IMR-90 (cell line): ENCODE measurements around the gene RNU6-1. TPM values are rescaled to one million over a fixed set of nuclear protein-coding genes. Genes with fewer than 3 reads are reported as not detected.

Source experiments
- ATAC-seq: fragments of 200-7000 bp; cut with Tn5 transposase; 2 replicates; pipeline ENCODE4 v1.9.1; 2020; ENCODE audit warnings: low read depth, mild to moderate bottlenecking, moderate library complexity
- BruUV-seq: library from RNA; stranded (reverse); fragments of 400-500 nt; replicated peaks from 2 replicates; lab custom pipeline; 2021; lab: Mats Ljungman, UMichigan
- CTCF ChIA-PET: fragments of 300-600 bp; formaldehyde crosslinking; extraction: SDS; loops from one replicate; lab custom pipeline; 2021; ENCODE audit warnings: antibody characterized with exemption; lab: Yijun Ruan, JAX
- POLR2A ChIA-PET: fragments of 300-600 bp; sonication (Branson Sonifier 250); formaldehyde crosslinking; loops from one replicate; lab custom pipeline; 2022; ENCODE audit warnings: antibody characterized with exemption; ENCODE audit not compliant: unreplicated experiment; lab: Charles Lee
- DNase-seq: peaks from one replicate; pipeline ENCODE4 v3.0.0; 2013
- H2AFZ ChIP-seq: replicated peaks from 2 replicates; pipeline ENCODE3; 2013; ENCODE audit warnings: low read length, mild to moderate bottlenecking; ENCODE audit not compliant: poor library complexity
- H2AK5ac ChIP-seq: 2 replicates; pipeline ENCODE4 v1.6.1; 2013; ENCODE audit warnings: low read depth, low read length, inconsistent platforms
- H2AK9ac ChIP-seq: replicated peaks from 2 replicates; pipeline ENCODE3; 2013; ENCODE audit warnings: mild to moderate bottlenecking, low read depth, low read length, moderate library complexity; ENCODE audit not compliant: poor library complexity
- H2BK120ac ChIP-seq: 2 replicates; pipeline ENCODE4 v1.6.1; 2013; ENCODE audit warnings: low read depth, low read length, inconsistent platforms
- H2BK15ac ChIP-seq: 3 replicates; pipeline ENCODE4 v1.6.1; 2013; ENCODE audit warnings: low read depth, low read length, inconsistent platforms
- H2BK20ac ChIP-seq: 2 replicates; pipeline ENCODE4 v1.6.1; 2013; ENCODE audit warnings: low read depth, mild to moderate bottlenecking, inconsistent platforms, low read length, moderate library complexity
- H2BK5ac ChIP-seq: 2 replicates; pipeline ENCODE4 v1.6.1; 2013; ENCODE audit warnings: mild to moderate bottlenecking, low read depth, low read length, inconsistent platforms; ENCODE audit not compliant: poor library complexity, severe bottlenecking
- H3K14ac ChIP-seq: replicated peaks from 2 replicates; pipeline ENCODE4 v1.6.1; 2013; ENCODE audit warnings: low read depth, low read length, inconsistent platforms
- H3K18ac ChIP-seq: 2 replicates; pipeline ENCODE4 v1.6.1; 2013; ENCODE audit warnings: low read depth, low read length, control low read depth
- H3K23ac ChIP-seq: 2 replicates; pipeline ENCODE4 v1.6.1; 2013; ENCODE audit warnings: low read depth, low read length, inconsistent platforms
- H3K27ac ChIP-seq: 2 replicates; pipeline ENCODE4 v1.5.1; 2013; ENCODE audit warnings: mild to moderate bottlenecking, control low read depth, low read length; ENCODE audit not compliant: insufficient read depth
- H3K27me3 ChIP-seq: 2 replicates; pipeline ENCODE4 v1.6.1; 2013; ENCODE audit warnings: low read length; ENCODE audit not compliant: control insufficient read depth, insufficient read depth
- H3K36me3 ChIP-seq: 2 replicates; pipeline ENCODE4 v1.6.1; 2013; ENCODE audit warnings: low read length, mixed read lengths; ENCODE audit not compliant: control insufficient read depth, insufficient read depth
- H3K4ac ChIP-seq: 2 replicates; pipeline ENCODE4 v1.6.1; 2013; ENCODE audit warnings: low read depth, low read length, inconsistent platforms
- H3K4me1 ChIP-seq: 2 replicates; pipeline ENCODE4 v1.6.1; 2013; ENCODE audit warnings: low read length, mixed read lengths; ENCODE audit not compliant: control insufficient read depth, insufficient read depth
- H3K4me2 ChIP-seq: 2 replicates; pipeline ENCODE4 v1.6.1; 2013; ENCODE audit warnings: low read depth, mild to moderate bottlenecking, control low read depth, low read length, moderate library complexity
- H3K4me3 ChIP-seq: 2 replicates; pipeline ENCODE4 v1.5.1; 2013; ENCODE audit warnings: low read depth, mild to moderate bottlenecking, control low read depth, low read length, moderate library complexity; ENCODE audit not compliant: insufficient read depth
- H3K56ac ChIP-seq: 2 replicates; pipeline ENCODE4 v1.6.1; 2013; ENCODE audit warnings: low read length, inconsistent platforms; ENCODE audit not compliant: insufficient read depth; ENCODE audit errors: extremely low read depth
- H3K79me1 ChIP-seq, 2 experiments: 2 replicates each; pipeline ENCODE4 v1.6.1; 2013; ENCODE audit warnings: low read length in 2 of 2, inconsistent platforms in 1 of 2, low read depth in 1 of 2
- H3K9ac ChIP-seq: 2 replicates; pipeline ENCODE4 v1.6.1; 2013; ENCODE audit warnings: low read depth, low read length, control low read depth
- H3K9me1 ChIP-seq: 2 replicates; pipeline ENCODE4 v1.6.1; 2013; ENCODE audit warnings: low read length, inconsistent platforms; ENCODE audit not compliant: insufficient read depth
- H3K9me3 ChIP-seq: 2 replicates; pipeline ENCODE4 v1.6.1; 2013; ENCODE audit warnings: low read length; ENCODE audit not compliant: control insufficient read depth, insufficient read depth
- H4K20me1 ChIP-seq: 2 replicates; pipeline ENCODE4 v1.6.1; 2013; ENCODE audit warnings: low read length, inconsistent platforms; ENCODE audit not compliant: insufficient read depth
- H4K5ac ChIP-seq: 2 replicates; pipeline ENCODE4 v1.6.1; 2013; ENCODE audit warnings: mild to moderate bottlenecking, low read depth, low read length, control low read depth
- H4K8ac ChIP-seq, 2 experiments: 2 replicates each; pipeline ENCODE4 v1.6.1; 2013; ENCODE audit warnings: low read depth in 2 of 2, low read length in 2 of 2, control low read depth in 1 of 2, inconsistent platforms in 1 of 2
- H4K91ac ChIP-seq: 2 replicates; pipeline ENCODE4 v1.6.1; 2013; ENCODE audit warnings: low read depth, low read length, inconsistent platforms; ENCODE audit not compliant: insufficient read depth
- CEBPB ChIP-seq: IDR thresholded peaks from 2 replicates; pipeline ENCODE4 v1.6.1; 2012; ENCODE audit warnings: low read depth, low read length, improper control_type of control experiment
- FOS ChIP-seq: fragments of 150-350 bp; IDR thresholded peaks from 2 replicates; pipeline ENCODE4 v1.6.1; 2016; ENCODE audit warnings: low read depth, low read length
- MAFK ChIP-seq: IDR thresholded peaks from 2 replicates; pipeline ENCODE4 v1.6.1; 2012; ENCODE audit warnings: low read depth, low read length, improper control_type of control experiment
- MXI1 ChIP-seq: IDR thresholded peaks from 2 replicates; pipeline ENCODE4 v1.6.1; 2012; ENCODE audit warnings: low read depth, mild to moderate bottlenecking, low read length, moderate library complexity, borderline replicate concordance
- RFX5 ChIP-seq: IDR thresholded peaks from 2 replicates; pipeline ENCODE4 v1.8.0; 2012; ENCODE audit warnings: low read depth, mild to moderate bottlenecking, low read length, moderate library complexity
- WGBS, 2 experiments: methylation state at CpG; one replicate each; pipeline versions ENCODE4 v1.1.5 to v1.1.7; 2013; ENCODE audit warnings: missing lambda C conversion rate in 2 of 2; ENCODE audit not compliant: insufficient read length in 1 of 2; ENCODE audit errors: extremely low coverage in 2 of 2; 5-methylcytosine and 5-hydroxymethylcytosine counted together
- dilution Hi-C: fragments of 300-500 bp; cut with HindIII; formaldehyde crosslinking; loops from one replicate; pipeline ENCODE4 v1.14.3; 2018; ENCODE audit warnings: low sequenced_read_pairs; ENCODE audit not compliant: unreplicated experiment
- in situ Hi-C: fragments of 300-500 bp; cut with MboI; formaldehyde crosslinking; loops from 3 replicates; pipeline ENCODE4 v1.14.3; 2019; ENCODE audit warnings: low sequenced_read_pairs, inconsistent platforms, mixed read lengths
- intact Hi-C: fragments of 100-400 bp; cut with micrococcal nuclease; formaldehyde crosslinking; loops from 2 replicates; pipeline ENCODE4 v1.10.0; 2022
- polyA plus RNA-seq, 3 experiments: library from polyadenylated mRNA; depleted of rRNA; stranded (reverse); fragments of >200 nt; gene quantifications; 2 replicates each; pipeline ENCODE4 v1.2.3, GENCODE V29; 2012; ENCODE audit warnings: low replicate concordance in 1 of 3
- total RNA-seq: library from RNA; depleted of rRNA; stranded (reverse); fragments of >200 nt; gene quantifications from 2 replicates; pipeline ENCODE4 v1.2.3, GENCODE V29; 2012

RNU6-1 gene
- total and polyA plus RNA-seq, 2 of the 4 experiments (the other 2 are of a cell fraction): not detected

GRCh38 chr15:67841513-67841762, 1.6 kb upstream of the RNU6-1 start:
- H4K20me1 ChIP-seq: no peaks in the 10 kb centered on the region
- no peak overlapping the region for H3K4me3 ChIP-seq
- ChIA-PET CTCF (interaction anchor here (0.6 to 1.4 kb wide), 2 partner anchors 312 to 713 kb away, joined by 3 read pairs; no protein-coding TSS in a partner anchor), POLR2A (interaction anchor here (0.7 kb wide), 1 partner anchor 383 kb away, joined by 14 read pairs; no protein-coding TSS in a partner anchor)
- no peaks in the 10 kb centered on the region for H3K36me3 ChIP-seq
- no peak overlapping the region for H4K91ac ChIP-seq
- no peak overlapping the region for H3K18ac ChIP-seq
- peak overlapping the region; percentile 22 for H2AK9ac ChIP-seq
- H3K27ac ChIP-seq: no peak overlapping the region
- H3K4me2 ChIP-seq: peak overlapping the region; percentile 85; the same call in 1 of the 2 replicates
- H3K4me1 ChIP-seq: peaks cover 15% of the 10 kb centered on the region; the same call in 1 of the 2 replicates
- H3K23ac ChIP-seq: no peak overlapping the region
- H4K5ac ChIP-seq: no peak overlapping the region
- H2BK20ac ChIP-seq: no peak overlapping the region
- dilution Hi-C loops: no loop called here
- in situ Hi-C loops: no loop called here
- no peaks in the 10 kb centered on the region for H3K9me3 ChIP-seq
- no peak for DNase-seq
- no peak overlapping the region for H4K8ac ChIP-seq
- intact Hi-C loops: loop anchor here (2.0 kb wide), 2 partner anchors 313 to 369 kb away; no protein-coding TSS in a partner anchor
- WGBS, 2 experiments: no CpG with 5 or more reads among the region's 4 CpGs
- no peak overlapping the region for H3K56ac ChIP-seq
- H3K14ac ChIP-seq: no peak overlapping the region
- H3K9me1 ChIP-seq: 0 out of 2 replicates have a peak, but pooled peaks cover 6% of the 10 kb centered on the region
- no peak overlapping the region for H2BK5ac ChIP-seq
- no peaks in the 10 kb centered on the region for H3K79me1 ChIP-seq
- no peak for TF ChIP-seq CEBPB
- no peak for TF ChIP-seq FOS
- TF ChIP-seq RFX5: no peak
- no peak for TF ChIP-seq MAFK
- TF ChIP-seq MXI1: no peak
- ATAC-seq: no peak
- H2AFZ ChIP-seq: peak overlapping the region; percentile 99
- BruUV-seq: no TSS peak
- no peak overlapping the region for H2BK120ac ChIP-seq
- H3K27me3 ChIP-seq: peaks cover 13% of the 10 kb centered on the region
- no peak overlapping the region; the same call in 1 of the 2 replicates for H2AK5ac ChIP-seq
- no peak overlapping the region for H2BK15ac ChIP-seq
- H3K9ac ChIP-seq: no peak overlapping the region
- no peak overlapping the region for H3K4ac ChIP-seq
